Vagina (tissue), 2 donors: ENCODE results near the gene FUS.

Source experiments
- POLR2A ChIP-seq, 2 donors: fragments of 450-650 bp; IDR thresholded peaks; one replicate each; pipeline ENCODE4 v1.6.1; 2017; ENCODE audit warnings: antibody characterized with exemption in 2 of 2, mild to moderate bottlenecking in 2 of 2, moderate library complexity in 2 of 2
- POLR2AphosphoS5 ChIP-seq, 2 donors: sonication (generic); formaldehyde crosslinking; IDR thresholded peaks; one replicate each; pipeline ENCODE4 v1.9.0; 2017; ENCODE audit warnings: antibody characterized with exemption in 2 of 2, mild to moderate bottlenecking in 2 of 2, low read depth in 1 of 2; ENCODE audit not compliant: insufficient read depth in 1 of 2
- TF ChIP-seq, protein P1 (sequence below), 3 experiments: fragments of 450-650 bp in 2 of 3; fragments of 200-600 bp in 1 of 3; sonication (generic) in 1 of 3; IDR thresholded peaks; one replicate each; pipeline ENCODE4 v1.5.1; 2017 to 2019; ENCODE audit warnings: antibody characterized with exemption in 3 of 3, mild to moderate bottlenecking in 2 of 3, moderate library complexity in 2 of 3

DNA sequence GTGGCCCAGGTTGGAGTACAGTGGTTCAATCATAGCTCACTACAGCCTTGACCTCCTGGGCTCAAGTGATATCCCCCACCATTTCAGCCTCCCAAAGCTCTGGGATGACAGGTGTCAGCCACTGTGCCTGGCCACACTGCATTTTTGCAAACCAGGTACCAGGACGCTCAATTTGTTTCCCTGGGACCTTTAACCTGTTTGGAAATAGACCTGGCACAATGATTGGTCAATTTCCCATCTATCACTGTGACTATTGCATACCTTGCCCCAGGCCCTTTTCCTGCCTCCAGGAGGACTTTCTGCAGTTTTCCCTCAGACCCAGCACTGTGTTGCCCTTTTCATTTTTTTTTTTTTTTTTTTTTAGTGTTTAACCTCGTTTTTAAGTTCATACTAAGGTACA lies 11.1 kb upstream of the FUS start:
- TF ChIP-seq, protein P1, sequence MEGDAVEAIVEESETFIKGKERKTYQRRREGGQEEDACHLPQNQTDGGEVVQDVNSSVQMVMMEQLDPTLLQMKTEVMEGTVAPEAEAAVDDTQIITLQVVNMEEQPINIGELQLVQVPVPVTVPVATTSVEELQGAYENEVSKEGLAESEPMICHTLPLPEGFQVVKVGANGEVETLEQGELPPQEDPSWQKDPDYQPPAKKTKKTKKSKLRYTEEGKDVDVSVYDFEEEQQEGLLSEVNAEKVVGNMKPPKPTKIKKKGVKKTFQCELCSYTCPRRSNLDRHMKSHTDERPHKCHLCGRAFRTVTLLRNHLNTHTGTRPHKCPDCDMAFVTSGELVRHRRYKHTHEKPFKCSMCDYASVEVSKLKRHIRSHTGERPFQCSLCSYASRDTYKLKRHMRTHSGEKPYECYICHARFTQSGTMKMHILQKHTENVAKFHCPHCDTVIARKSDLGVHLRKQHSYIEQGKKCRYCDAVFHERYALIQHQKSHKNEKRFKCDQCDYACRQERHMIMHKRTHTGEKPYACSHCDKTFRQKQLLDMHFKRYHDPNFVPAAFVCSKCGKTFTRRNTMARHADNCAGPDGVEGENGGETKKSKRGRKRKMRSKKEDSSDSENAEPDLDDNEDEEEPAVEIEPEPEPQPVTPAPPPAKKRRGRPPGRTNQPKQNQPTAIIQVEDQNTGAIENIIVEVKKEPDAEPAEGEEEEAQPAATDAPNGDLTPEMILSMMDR (IDR thresholded peaks at IDR 0.05) = no peak
- TF ChIP-seq POLR2AphosphoS5 (IDR thresholded peaks at IDR 0.05; ENCODE audit: insufficient read depth in 1 of 2, low read depth in 1 of 2) = no peak
- TF ChIP-seq POLR2A (IDR thresholded peaks at IDR 0.05) = no peak
